ENCODE results near the gene EIF2S1. TPM values are rescaled to one million over a fixed set of nuclear protein-coding genes. Genes with fewer than 3 reads are reported as not detected.
"Not testable (repeated sequence)": the region's sequence is repeated elsewhere in the genome, so short reads cannot be mapped to it uniquely, and the experiment has no call there.

The EIF2S1 gene
- total RNA-seq = 71.6 TPM
- 107 TPM for polyA plus RNA-seq

- no peaks in the 10 kb centered on the region for H3K36me3 ChIP-seq (ENCODE audit: insufficient read depth)
- DNase-seq (ENCODE audit: extremely low spot score) = peak; percentile 99
- peak within 1 kb of the TSS; percentile 87 for H3K27ac ChIP-seq (ENCODE audit: low read depth)
- peak within 1 kb of the TSS; percentile 72 for H3K4me3 ChIP-seq (ENCODE audit: low read depth, low read length)
- under 1% methylated on average over 47 of the region's 47 CpGs for WGBS
- peaks cover 6% of the 10 kb centered on the region for H3K4me1 ChIP-seq (ENCODE audit: insufficient read depth)
Measured at GRCh38 chr14:67359775-67360469, at the start of gene EIF2S1, which contains the start of gene ATP6V1D. Gene EIF2S1, plus strand, starts transcription at chr14:67360328. Its CDS starts 4,440 bp downstream, at chr14:67364768. Gene ATP6V1D, minus strand, starts transcription at chr14:67359804. Its CDS starts 106 bp downstream, at chr14:67359698.

DNA sequence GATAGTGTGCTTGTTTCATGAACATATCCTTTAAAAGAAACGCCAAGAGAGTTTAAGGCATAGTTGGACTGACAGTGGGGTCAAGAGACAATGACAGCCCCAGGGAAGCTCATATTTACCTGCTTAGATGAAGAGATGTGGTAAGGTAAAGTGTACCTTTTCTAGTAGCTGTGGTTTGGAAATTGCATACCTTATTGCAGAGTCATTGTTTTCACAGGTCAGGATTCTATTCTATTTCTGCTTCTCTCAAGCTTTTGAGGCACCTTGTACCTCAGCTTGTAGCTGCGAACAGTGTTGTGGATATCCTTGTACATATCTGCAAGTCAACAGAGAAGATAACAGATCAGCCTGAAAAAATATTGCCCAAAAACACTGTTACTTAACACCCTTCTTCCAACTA, 48.3 kb upstream of the EIF2S1 start:
- no peaks in the 10 kb centered on the region for H3K36me3 ChIP-seq (ENCODE audit: insufficient read depth)
- DNase-seq (ENCODE audit: extremely low spot score) = no peak
- WGBS = 92% methylated on average over 2 of the region's 2 CpGs
- no peak overlapping the region for H3K4me3 ChIP-seq (ENCODE audit: low read depth, low read length)
- no peaks in the 10 kb centered on the region for H3K4me1 ChIP-seq (ENCODE audit: insufficient read depth)
- no peak overlapping the region for H3K27ac ChIP-seq (ENCODE audit: low read depth)

- H3K4me1 ChIP-seq (ENCODE audit: insufficient read depth) = no peaks in the 10 kb centered on the region
- H3K27ac ChIP-seq (ENCODE audit: low read depth) = no peak overlapping the region
- WGBS = 88% methylated on average over 1 of the region's 1 CpG
- no peak overlapping the region for H3K4me3 ChIP-seq (ENCODE audit: low read depth, low read length)
- no peaks in the 10 kb centered on the region for H3K36me3 ChIP-seq (ENCODE audit: insufficient read depth)
- no peak for DNase-seq (ENCODE audit: extremely low spot score)
Measured at GRCh38 chr14:67313153-67313552, 47.0 kb upstream of the EIF2S1 start.

GRCh38 chr14:67317822-67318221, 42.3 kb upstream of the EIF2S1 start:
- H3K27ac ChIP-seq (ENCODE audit: low read depth) = no peak overlapping the region
- H3K36me3 ChIP-seq (ENCODE audit: insufficient read depth) = peaks cover 2% of the 10 kb centered on the region
- H3K4me1 ChIP-seq (ENCODE audit: insufficient read depth) = no peaks in the 10 kb centered on the region
- H3K4me3 ChIP-seq (ENCODE audit: low read depth, low read length) = no peak overlapping the region
- no peak for DNase-seq (ENCODE audit: extremely low spot score)
- WGBS = 75% methylated on average over 1 of the region's 1 CpG

DNA sequence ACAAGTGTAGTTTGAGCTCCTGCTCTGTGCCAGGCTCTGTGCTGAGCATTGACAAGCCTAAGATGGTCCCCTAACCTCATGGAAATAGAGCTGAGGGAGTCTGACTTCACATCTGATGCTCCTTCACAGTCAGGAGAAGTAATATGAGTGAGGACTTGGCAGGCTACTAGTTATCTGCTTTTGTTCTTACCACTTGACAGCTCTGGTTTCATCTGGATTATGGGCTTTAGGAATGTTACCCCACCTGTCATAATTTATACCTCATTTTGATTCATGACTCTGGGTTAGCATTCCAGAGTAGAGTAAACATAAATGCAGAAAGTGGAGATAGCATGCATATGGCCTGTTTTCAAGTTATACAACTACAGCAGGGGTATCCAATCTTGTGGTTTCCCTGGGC, 41.0 kb upstream of the EIF2S1 start:
- DNase-seq (ENCODE audit: extremely low spot score) = no peak
- Histone ChIP-seq H3K27ac (ENCODE audit: low read depth) (no peak overlapping the region), H3K36me3 (ENCODE audit: insufficient read depth) (peaks cover 4% of the 10 kb centered on the region), H3K4me1 (ENCODE audit: insufficient read depth) (no peaks in the 10 kb centered on the region), H3K4me3 (ENCODE audit: low read depth, low read length) (no peak overlapping the region)

- not testable (repeated sequence) for H3K36me3 ChIP-seq (ENCODE audit: insufficient read depth); H3K4me3 ChIP-seq (ENCODE audit: low read depth, low read length); DNase-seq (ENCODE audit: extremely low spot score); H3K4me1 ChIP-seq (ENCODE audit: insufficient read depth); H3K27ac ChIP-seq (ENCODE audit: low read depth)
- 98% methylated on average over 4 of the region's 4 CpGs for WGBS
Measured at GRCh38 chr14:67329666-67330065, 30.5 kb upstream of the EIF2S1 start.

DNA sequence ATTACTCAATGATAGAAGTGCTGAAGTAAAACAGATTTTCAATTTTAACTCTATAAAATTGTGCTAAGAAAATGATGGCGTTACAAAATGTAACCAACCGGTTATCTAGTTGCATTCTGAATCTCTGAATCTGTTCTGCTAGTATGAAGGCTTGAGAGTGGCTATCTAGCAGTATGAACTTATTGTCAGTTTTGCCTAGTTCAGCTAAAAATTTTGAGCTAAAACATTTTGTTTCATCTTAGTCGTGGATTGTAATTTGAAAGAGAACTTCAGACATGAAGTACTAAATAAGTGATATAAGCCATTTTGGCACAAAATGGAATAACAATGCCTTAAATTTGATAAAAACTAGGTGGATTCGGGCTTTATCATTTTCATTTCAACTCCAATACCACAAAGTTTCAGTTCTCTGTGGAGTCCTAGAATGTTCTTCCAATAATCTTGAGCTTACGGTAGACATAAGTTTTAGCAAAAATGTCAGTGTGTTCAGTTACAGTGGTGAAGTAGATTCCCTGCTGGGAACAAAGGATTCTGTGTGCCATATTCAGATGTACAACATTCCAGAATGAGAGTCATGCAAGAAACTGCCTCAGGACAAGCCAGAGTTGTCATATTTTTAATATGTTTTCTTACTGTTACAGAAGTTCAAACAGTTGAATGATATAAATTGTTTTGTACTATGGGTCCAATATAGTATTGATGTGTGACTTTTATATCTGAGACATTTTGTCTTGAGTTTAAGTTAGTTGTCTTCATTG, 28.6 kb upstream of the EIF2S1 start:
- 90% methylated on average over 5 of the region's 5 CpGs for WGBS
- no peaks in the 10 kb centered on the region for H3K4me1 ChIP-seq (ENCODE audit: insufficient read depth)
- no peak overlapping the region for H3K4me3 ChIP-seq (ENCODE audit: low read depth, low read length)
- H3K27ac ChIP-seq (ENCODE audit: low read depth) = no peak overlapping the region
- H3K36me3 ChIP-seq (ENCODE audit: insufficient read depth) = peaks cover 3% of the 10 kb centered on the region
- DNase-seq (ENCODE audit: extremely low spot score) = no peak

DNA sequence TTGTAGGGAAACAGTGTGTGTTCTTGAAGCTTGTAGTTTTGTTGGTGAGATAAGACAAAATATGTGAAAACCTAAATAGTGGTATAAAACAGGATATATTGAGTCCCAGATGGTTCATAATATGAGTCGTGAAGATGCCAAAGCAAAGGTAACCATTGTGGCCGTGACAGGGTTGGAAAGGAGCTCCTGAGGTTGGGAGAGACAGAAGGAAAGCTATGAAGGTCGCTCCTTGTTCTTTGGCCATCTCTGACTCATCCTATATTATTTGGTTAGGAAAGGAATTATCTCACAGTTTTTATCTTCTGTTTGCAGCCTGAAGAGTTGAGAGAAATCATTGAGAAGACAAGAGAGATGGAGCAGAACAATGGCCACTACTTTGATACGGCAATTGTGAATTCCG, 27.7 kb upstream of the EIF2S1 start:
- no peak for DNase-seq (ENCODE audit: extremely low spot score)
- WGBS = 90% methylated on average over 5 of the region's 5 CpGs
- Histone ChIP-seq H3K4me1 (ENCODE audit: insufficient read depth) (no peaks in the 10 kb centered on the region), H3K36me3 (ENCODE audit: insufficient read depth) (peaks cover 5% of the 10 kb centered on the region), H3K27ac (ENCODE audit: low read depth) (no peak overlapping the region), H3K4me3 (ENCODE audit: low read depth, low read length) (no peak overlapping the region)

- peaks cover 9% of the 10 kb centered on the region for H3K36me3 ChIP-seq (ENCODE audit: insufficient read depth)
- 93% methylated on average over 2 of the region's 2 CpGs for WGBS
- H3K27ac ChIP-seq (ENCODE audit: low read depth) = no peak overlapping the region
- H3K4me1 ChIP-seq (ENCODE audit: insufficient read depth) = no peaks in the 10 kb centered on the region
- DNase-seq (ENCODE audit: extremely low spot score) = no peak
- no peak overlapping the region for H3K4me3 ChIP-seq (ENCODE audit: low read depth, low read length)
Measured at GRCh38 chr14:67335781-67336180, 24.3 kb upstream of the EIF2S1 start.

DNA sequence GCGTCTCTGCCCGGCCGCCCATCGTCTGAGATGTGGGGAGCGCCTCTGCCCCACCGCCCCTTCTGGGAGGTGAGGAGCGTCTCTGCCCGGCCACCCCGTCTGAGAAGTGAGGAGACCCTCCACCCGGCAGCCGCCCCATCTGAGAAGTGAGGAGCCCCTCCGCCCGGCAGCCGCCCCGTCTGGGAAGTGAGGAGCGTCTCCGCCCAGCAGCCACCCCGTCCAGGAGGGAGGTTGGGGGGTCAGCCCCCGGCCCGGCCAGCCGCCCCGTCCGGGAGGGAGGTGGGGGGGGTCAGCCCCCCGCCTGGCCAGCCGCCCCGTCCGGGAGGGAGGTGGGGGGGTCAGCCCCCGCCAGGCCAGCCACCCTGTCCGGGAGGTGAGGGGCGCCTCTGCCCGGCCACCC, 18.9 kb upstream of the EIF2S1 start:
- 96% methylated on average over 31 of the region's 31 CpGs for WGBS
- not testable (repeated sequence) for H3K4me3 ChIP-seq (ENCODE audit: low read depth, low read length); H3K27ac ChIP-seq (ENCODE audit: low read depth); H3K4me1 ChIP-seq (ENCODE audit: insufficient read depth); DNase-seq (ENCODE audit: extremely low spot score)
- peaks cover 11% of the 10 kb centered on the region for H3K36me3 ChIP-seq (ENCODE audit: insufficient read depth)

DNA sequence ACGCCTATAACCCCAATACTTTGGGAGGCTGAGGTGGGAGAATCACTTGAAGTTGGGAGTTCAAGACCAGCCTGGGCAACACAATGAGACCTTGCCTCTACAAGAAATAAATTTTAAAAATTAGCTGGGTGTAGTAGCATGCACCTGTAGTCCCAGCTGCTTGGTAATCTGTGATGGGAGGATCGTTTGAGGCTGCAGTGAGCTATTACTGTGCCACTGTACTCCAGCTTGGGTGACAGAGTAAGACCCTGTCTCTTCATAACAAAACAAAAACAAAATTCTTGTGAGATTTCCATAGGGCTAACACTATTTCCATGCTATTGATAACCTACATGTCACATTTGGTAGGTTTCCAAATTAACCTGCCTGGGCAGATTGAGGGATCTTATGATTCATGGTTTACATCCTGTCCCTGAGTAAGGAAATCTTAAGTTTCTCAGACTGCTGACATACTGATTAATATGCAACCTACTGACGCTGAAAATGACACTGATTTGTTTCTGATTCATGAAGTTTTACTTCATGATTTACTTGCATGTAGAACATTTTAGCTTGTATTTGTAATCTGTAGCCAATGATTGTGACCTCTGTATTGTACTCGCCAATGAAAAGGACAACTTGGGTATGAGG, 16.4 kb upstream of the EIF2S1 start:
- 90% methylated on average over 4 of the region's 4 CpGs for WGBS
- Histone ChIP-seq H3K36me3 (ENCODE audit: insufficient read depth) (peaks cover 6% of the 10 kb centered on the region), H3K27ac (ENCODE audit: low read depth) (no peak overlapping the region), H3K4me3 (ENCODE audit: low read depth, low read length) (no peak overlapping the region), H3K4me1 (ENCODE audit: insufficient read depth) (no peaks in the 10 kb centered on the region)
- no peak for DNase-seq (ENCODE audit: extremely low spot score)

DNA sequence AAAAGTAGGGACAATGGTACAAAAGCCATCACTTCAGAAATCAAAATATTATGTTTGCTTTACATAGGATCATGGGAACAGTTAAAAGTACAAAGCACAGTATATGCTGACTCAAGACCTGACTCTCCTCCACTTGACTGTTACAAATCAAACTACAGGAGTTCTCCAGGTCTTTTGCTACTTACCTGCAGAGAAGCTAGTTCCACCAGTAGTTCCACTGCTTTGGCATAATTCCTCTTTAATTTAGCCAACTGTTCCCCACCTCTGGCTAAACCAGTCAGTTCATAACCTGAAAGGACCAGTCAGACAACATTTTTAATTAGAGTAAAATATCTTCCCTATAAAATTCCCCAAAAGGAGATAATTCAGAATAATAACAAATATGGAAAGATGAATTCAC, 14.5 kb upstream of the EIF2S1 start:
- no peak for DNase-seq (ENCODE audit: extremely low spot score)
- no peaks in the 10 kb centered on the region for H3K4me1 ChIP-seq (ENCODE audit: insufficient read depth)
- no peak overlapping the region for H3K4me3 ChIP-seq (ENCODE audit: low read depth, low read length)
- peaks cover 8% of the 10 kb centered on the region for H3K36me3 ChIP-seq (ENCODE audit: insufficient read depth)
- H3K27ac ChIP-seq (ENCODE audit: low read depth) = no peak overlapping the region

GRCh38 chr14:67352055-67352454, 8.1 kb upstream of the EIF2S1 start:
- WGBS = 91% methylated on average over 5 of the region's 5 CpGs
- Histone ChIP-seq H3K4me1 (ENCODE audit: insufficient read depth) (no peaks in the 10 kb centered on the region), H3K4me3 (ENCODE audit: low read depth, low read length) (no peak overlapping the region), H3K27ac (ENCODE audit: low read depth) (no peak overlapping the region), H3K36me3 (ENCODE audit: insufficient read depth) (peaks cover 2% of the 10 kb centered on the region)
- no peak for DNase-seq (ENCODE audit: extremely low spot score)
